GM12801 (cell line): Measurements from ENCODE around the gene CORO6.

Source experiments
- TF ChIP-seq, protein P1 (sequence below): IDR thresholded peaks from one replicate; pipeline ENCODE4 v1.5.1; 2011; ENCODE audit warnings: control low read depth; ENCODE audit not compliant: insufficient read length; ENCODE audit errors: extremely low read depth

CORO6 gene

GRCh38 chr17:29581583-29582253 is 41.0 kb downstream of the CORO6 start:
- TF ChIP-seq, protein P1, sequence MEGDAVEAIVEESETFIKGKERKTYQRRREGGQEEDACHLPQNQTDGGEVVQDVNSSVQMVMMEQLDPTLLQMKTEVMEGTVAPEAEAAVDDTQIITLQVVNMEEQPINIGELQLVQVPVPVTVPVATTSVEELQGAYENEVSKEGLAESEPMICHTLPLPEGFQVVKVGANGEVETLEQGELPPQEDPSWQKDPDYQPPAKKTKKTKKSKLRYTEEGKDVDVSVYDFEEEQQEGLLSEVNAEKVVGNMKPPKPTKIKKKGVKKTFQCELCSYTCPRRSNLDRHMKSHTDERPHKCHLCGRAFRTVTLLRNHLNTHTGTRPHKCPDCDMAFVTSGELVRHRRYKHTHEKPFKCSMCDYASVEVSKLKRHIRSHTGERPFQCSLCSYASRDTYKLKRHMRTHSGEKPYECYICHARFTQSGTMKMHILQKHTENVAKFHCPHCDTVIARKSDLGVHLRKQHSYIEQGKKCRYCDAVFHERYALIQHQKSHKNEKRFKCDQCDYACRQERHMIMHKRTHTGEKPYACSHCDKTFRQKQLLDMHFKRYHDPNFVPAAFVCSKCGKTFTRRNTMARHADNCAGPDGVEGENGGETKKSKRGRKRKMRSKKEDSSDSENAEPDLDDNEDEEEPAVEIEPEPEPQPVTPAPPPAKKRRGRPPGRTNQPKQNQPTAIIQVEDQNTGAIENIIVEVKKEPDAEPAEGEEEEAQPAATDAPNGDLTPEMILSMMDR = no peak

DNA sequence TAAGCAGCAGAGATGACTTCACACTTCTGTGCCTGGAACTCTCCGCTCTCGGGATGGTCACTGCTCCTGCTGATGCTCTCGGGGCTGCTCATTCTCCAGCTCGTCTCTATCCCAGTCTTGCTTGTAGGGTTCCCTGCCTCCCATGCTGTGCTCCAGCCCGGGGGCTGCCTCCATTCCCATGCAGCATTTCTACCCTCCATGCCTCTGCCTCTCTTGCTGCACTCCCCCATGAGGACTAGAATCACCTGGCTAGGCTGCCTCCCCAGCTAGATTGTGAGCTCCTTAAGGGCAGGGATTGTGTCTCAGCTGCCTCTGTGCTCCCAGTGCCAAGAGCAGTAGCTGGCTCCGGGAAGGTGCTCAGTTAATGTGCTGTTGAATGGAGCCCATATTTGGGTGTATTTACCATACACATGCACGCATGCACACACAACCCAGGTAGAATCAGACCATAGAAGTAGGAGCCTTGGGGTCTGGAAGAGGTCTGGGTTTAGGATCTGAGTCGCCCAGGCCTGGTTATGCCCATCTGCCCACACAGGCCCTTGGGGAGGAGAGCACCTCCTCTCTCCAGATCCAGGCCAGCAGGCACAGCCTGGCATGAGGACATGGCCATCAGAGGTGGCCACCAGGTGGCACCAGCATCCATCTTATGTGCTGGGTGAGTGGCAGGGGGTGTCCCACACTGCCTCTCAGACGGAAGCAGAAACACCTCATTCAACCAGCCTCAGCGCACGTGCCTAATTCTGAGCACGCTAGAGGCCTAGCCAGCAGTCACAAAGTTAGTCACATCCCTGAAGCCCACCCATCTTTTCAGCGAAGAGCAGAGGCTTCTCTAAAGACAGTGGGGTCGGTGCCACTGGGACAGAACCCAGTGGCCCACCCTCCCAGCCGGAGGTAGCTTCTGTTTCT is 42.6 kb downstream of the CORO6 start:
- TF ChIP-seq, protein P1 = peak; percentile 78

DNA sequence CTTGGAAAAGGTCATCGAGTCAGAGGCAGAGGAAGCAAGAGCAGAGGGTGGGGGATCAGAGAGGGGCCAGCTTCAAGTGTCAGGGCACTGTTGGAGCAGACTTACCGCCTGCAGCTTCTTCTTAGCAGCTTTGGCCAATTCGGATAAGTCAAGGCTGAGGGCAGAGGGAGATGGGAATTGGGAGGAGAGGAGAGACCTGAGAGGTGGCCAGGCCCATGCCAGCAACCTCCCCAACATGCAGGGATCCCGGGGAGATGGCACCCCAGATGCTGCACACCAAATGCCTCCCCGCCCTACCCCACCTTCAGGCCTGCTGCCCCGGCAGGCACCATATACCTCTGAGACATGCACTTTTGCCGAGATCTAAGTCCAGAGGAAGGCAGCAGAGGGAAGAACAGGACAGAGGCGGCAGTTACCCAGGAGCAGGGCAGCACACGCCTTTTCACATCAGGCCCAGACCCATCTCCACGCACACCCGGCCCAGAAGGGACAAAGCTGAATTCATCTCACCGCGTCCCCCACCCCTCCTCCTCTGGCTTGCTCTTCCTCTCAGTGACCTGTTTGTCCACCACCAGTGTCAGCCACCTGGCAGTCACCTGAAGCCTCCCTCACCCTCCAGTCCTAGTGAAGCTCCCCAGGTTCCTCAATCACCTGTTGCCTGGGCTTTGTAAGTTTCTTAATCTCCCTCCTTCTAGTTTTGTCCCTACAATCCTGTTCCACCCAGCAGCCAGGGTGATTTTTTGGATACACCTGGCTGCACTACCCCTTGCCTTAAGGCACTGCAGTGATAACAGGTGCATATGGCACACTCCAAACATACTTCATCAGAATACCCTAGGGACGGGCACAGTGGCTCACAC is 43.9 kb downstream of the CORO6 start:
- TF ChIP-seq, protein P1 = no peak

GRCh38 chr17:29577385-29578211 is 45.1 kb downstream of the CORO6 start:
- TF ChIP-seq, protein P1 = no peak

DNA sequence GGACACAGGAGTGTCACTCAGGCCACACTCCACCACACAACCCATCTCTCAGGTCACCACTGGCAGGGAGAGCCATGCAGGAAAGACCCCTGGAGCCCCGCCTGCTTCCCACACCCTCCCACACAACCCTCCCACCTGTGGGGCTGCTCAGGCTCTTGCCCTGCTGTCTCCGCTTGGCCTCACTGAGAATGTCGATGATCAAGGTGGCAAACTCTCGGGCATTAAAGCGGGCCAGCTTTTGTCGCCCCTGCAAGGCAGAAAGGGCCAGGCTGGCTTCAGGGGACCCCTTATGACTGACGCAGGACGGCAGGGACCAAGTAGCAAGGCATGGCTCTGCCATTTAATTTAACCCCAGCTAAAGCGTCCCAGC is 45.7 kb downstream of the CORO6 start:
- TF ChIP-seq, protein P1 = no peak

DNA sequence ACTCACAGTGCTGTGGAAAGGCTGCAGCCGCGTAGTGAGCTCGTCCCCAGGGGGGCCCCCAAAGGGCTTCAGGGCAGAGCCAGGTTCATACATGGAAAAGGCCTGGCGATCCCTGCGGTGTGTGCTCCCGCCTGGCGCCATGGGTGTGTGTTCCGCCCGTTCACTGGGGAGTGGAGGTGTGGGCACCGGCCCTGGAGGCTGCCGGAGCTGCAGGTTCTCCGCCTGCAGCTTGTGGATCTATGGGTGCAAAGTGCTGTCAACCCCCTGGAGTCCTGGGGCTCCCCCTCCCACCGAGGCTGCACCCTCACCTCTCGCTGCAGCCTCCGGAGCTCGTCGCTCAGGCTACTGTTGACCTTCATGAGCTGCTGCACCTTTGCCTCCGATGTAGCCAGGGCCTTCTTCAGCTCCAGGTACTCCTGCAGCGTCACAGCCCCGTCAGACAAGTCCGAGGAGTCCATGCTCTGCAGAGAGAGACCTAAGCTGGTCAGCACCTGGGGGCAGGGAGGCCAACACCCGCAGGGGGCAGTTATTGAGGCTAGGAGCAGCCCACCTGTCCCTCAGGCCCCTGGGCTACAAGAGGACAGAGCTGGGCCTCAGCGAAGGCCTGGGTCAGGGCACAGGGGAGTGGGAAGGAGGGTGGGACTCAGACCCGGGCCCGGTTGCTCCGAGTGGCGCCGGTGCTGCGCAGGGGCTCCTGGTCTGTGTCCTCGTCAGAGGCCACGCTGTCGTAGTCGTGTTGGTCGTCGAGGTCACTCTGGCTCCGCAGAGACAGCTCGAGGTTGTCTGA is 46.3 kb downstream of the CORO6 start:
- TF ChIP-seq, protein P1 = no peak
